RPMI8226 (cell line): Measurements from ENCODE around the gene ACP2.

Source experiments
- DNase-seq: peaks from one replicate; pipeline ENCODE4 v3.0.0-alpha.2; 2015

Gene ACP2

GRCh38 chr11:47268448-47269001 lies 19.9 kb upstream of the ACP2 start:
- DNase-seq = no peak

GRCh38 chr11:47267876-47268275 lies 19.3 kb upstream of the ACP2 start:
- no peak for DNase-seq

- no peak for DNase-seq
Observed at GRCh38 chr11:47264521-47264920, 15.9 kb upstream of the ACP2 start.

- no peak for DNase-seq
Observed at GRCh38 chr11:47264119-47264518, 15.5 kb upstream of the ACP2 start.

GRCh38 chr11:47261291-47261800 lies 12.7 kb upstream of the ACP2 start:
- DNase-seq = no peak

- DNase-seq = no peak
Observed at GRCh38 chr11:47260366-47260765, 11.8 kb upstream of the ACP2 start.

- peak; percentile 54 for DNase-seq
Observed at GRCh38 chr11:47259232-47259977, 10.8 kb upstream of the ACP2 start.

- no peak for DNase-seq
Observed at GRCh38 chr11:47258317-47258902, 9.8 kb upstream of the ACP2 start.

- DNase-seq = no peak
Observed at GRCh38 chr11:47257517-47258316, 9.1 kb upstream of the ACP2 start, which contains the start of gene NR1H3. Gene NR1H3, plus strand, starts transcription at chr11:47257996. Its CDS starts 1,221 bp downstream, at chr11:47259217.

- DNase-seq = no peak
Observed at GRCh38 chr11:47257177-47257516, 8.5 kb upstream of the ACP2 start.

- no peak for DNase-seq
Observed at GRCh38 chr11:47256374-47256773, 7.8 kb upstream of the ACP2 start.

- no peak for DNase-seq
Observed at GRCh38 chr11:47254386-47254785, 5.8 kb upstream of the ACP2 start.

- no peak for DNase-seq
Observed at GRCh38 chr11:47253660-47254059, 5.0 kb upstream of the ACP2 start.

GRCh38 chr11:47251751-47252150 lies 3.1 kb upstream of the ACP2 start:
- no peak for DNase-seq

GRCh38 chr11:47249378-47249715 lies 733 bp upstream of the ACP2 start:
- no peak for DNase-seq

GRCh38 chr11:47248304-47248663 lies 330 bp downstream of the ACP2 start:
- DNase-seq = peak; percentile 44

GRCh38 chr11:47247502-47247901 lies 1.1 kb downstream of the ACP2 start:
- DNase-seq = no peak

GRCh38 chr11:47245611-47246357 lies 2.8 kb downstream of the ACP2 start:
- DNase-seq = no peak

GRCh38 chr11:47244448-47245350 lies 3.9 kb downstream of the ACP2 start:
- DNase-seq = no peak

- DNase-seq = no peak
Observed at GRCh38 chr11:47243454-47243853, 5.2 kb downstream of the ACP2 start.

GRCh38 chr11:47242596-47243192 lies 5.9 kb downstream of the ACP2 start:
- no peak for DNase-seq
